Activated CD4-positive, CD25-positive, alpha-beta regulatory T cell treated with anti-CD3 and anti-CD28 coated beads, Interleukin-2, amount 50 U/mL, for 16 hours (primary cell): ENCODE measurements around the gene MIER1.
"Not testable (repeated sequence)": the region's sequence is repeated elsewhere in the genome, so short reads cannot be mapped to it uniquely, and the experiment has no call there.

Experiments used
- DNase-seq: peaks from one replicate; pipeline ENCODE4 v3.0.0-alpha.2; 2020; ENCODE audit warnings: low read depth, low spot score

Gene MIER1

GRCh38 chr1:66924756-66925557 is at the start of gene MIER1, which contains the start of gene DNAI4:
TSS of gene MIER1 (plus strand) at chr1:66924990. CDS start at chr1:66925029, 39 bp downstream.
TSS of gene DNAI4 (minus strand) at chr1:66924856. CDS start at chr1:66924831, 25 bp downstream.
- peak; percentile 92 for DNase-seq

- no peak for DNase-seq
Measured at GRCh38 chr1:66876664-66877063, 48.1 kb upstream of the MIER1 start.

- no peak for DNase-seq
Measured at GRCh38 chr1:66889030-66889429, 35.8 kb upstream of the MIER1 start.

GRCh38 chr1:66890621-66891020 is 34.2 kb upstream of the MIER1 start:
- no peak for DNase-seq

GRCh38 chr1:66893712-66894111 is 31.1 kb upstream of the MIER1 start:
- no peak for DNase-seq

- DNase-seq = not testable (repeated sequence)
Measured at GRCh38 chr1:66915203-66915602, 9.6 kb upstream of the MIER1 start.

GRCh38 chr1:66916320-66916719 is 8.5 kb upstream of the MIER1 start:
- DNase-seq = no peak

GRCh38 chr1:66917476-66917875 is 7.3 kb upstream of the MIER1 start:
- DNase-seq = no peak

- no peak for DNase-seq
Measured at GRCh38 chr1:66919063-66919462, 5.7 kb upstream of the MIER1 start.

- DNase-seq = no peak
Measured at GRCh38 chr1:66919828-66920227, 5.0 kb upstream of the MIER1 start.

- DNase-seq = no peak
Measured at GRCh38 chr1:66920543-66920942, 4.2 kb upstream of the MIER1 start.

GRCh38 chr1:66925558-66925910 is 744 bp downstream of the MIER1 start:
- no peak for DNase-seq

- DNase-seq = no peak
Measured at GRCh38 chr1:66925944-66926343, 1.2 kb downstream of the MIER1 start.

GRCh38 chr1:66927528-66927927 is 2.7 kb downstream of the MIER1 start:
- DNase-seq = no peak

GRCh38 chr1:66929146-66929688 is 4.4 kb downstream of the MIER1 start:
- DNase-seq = no peak

GRCh38 chr1:66929691-66929998 is 4.9 kb downstream of the MIER1 start:
- DNase-seq = no peak

- DNase-seq = peak; percentile 88
Measured at GRCh38 chr1:66929999-66930822, 5.4 kb downstream of the MIER1 start.

GRCh38 chr1:66930823-66931174 is 6.0 kb downstream of the MIER1 start:
- no peak for DNase-seq

GRCh38 chr1:66931590-66931989 is 6.8 kb downstream of the MIER1 start:
- DNase-seq = no peak

GRCh38 chr1:66932291-66932690 is 7.5 kb downstream of the MIER1 start:
- no peak for DNase-seq

GRCh38 chr1:66933887-66934700 is 9.3 kb downstream of the MIER1 start:
- no peak for DNase-seq
